Activated gamma-delta T cell treated with anti-CD3 and anti-CD28 coated beads, Interleukin-2, amount 50 U/mL, for 16 hours (primary cell): ENCODE data around the gene SNX33.
"Not testable (repeated sequence)": the region's sequence is repeated elsewhere in the genome, so short reads cannot be mapped to it uniquely, and the experiment has no call there.

Experiments
- DNase-seq: peaks from one replicate; pipeline ENCODE4 v3.0.0-alpha.2; 2020; ENCODE audit warnings: low read depth

The SNX33 gene

GRCh38 chr15:75661756-75662140 is 14.0 kb downstream of the SNX33 start:
- DNase-seq = no peak

DNA sequence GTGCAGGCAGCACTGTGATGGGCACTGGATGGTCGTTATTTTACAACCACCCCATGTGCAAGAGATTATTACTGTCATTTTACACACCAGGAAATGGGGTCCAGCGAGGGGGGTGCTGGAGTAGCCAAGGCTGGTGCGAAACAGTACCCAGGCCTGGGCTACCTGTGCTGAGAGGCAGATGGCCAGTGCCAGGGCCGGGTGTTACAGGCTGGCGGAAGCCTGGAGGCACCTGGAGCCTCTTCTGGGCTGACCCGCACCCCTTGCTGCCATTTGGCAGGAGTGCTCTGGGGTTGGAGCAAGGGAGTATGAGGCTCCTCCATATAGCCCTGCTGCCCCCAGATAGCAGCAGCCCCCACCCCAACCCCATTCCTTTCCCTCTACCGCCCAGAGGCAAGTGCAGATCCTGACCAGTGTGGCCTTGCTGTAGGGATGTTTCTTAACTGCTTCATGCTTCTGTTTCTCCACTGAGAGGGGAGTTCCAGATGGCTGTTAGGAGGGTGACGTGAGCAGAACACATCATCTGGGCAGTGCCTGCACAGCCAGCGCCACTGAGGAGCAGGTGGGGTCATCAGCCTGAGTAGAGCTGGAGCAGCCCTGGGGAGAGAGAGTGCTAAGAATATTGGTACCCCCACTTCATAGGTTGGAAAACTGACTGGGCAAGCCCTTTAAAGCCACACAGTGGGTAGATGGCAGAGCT is 15.3 kb downstream of the SNX33 start:
- no peak for DNase-seq

DNA sequence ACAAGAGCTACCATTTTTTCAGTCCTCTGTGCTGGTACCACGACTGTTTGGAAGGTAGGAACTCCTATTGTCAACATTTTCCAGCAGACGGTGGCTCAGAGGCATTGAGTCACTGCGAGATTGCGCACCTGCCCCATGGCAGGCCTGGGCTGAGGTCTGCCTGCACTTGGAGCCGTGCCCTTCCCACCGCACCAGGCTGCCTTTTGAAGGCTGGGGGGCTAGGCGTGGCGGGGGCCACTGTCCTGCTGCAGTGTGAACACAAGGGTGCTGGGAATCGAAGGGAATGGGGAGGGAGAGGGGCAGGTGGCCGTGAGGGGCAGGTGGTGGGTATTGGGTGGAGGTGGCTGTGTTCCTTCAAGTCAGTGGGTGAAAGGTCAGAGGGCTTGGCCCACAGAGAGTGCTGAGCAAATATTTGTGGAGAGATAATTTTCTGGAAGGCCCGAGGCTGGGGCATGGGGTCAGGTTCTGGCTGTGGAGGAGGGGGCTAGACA is 16.3 kb downstream of the SNX33 start:
- no peak for DNase-seq

DNA sequence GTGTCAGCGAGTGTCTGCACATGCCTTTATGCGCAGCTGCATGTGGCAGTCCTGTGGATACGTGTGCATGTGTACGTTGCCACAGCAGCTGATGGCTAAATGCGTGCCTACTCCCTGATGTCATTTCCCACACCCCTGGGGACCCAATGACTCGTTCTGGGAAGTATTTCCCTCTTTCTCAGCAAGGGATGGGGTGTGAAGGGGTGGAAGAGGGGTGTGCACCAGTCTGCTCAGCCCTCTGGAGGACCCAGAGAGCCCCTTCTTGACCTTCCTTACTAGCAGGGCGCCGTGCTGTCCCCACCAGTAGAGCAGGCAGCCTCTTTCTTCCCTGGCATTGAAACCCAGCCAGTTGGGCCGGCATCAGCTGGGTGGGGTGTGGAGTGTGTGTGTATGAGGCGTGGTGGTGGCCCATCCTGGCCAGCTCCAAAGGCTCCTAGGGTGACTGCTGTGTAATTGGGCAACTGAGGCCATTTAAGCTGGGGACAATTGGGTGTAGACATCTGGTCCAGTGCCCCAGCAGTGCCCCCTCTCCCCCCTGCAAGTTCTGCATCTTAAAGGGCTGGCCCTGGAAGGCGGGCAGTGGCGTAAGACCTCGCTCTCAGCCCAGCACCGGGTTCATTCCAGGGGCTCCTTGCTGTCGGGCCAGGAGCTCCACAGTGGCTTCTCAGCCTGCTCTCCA is 19.2 kb downstream of the SNX33 start:
- DNase-seq = no peak

GRCh38 chr15:75669191-75669878 is 21.6 kb downstream of the SNX33 start:
- DNase-seq = no peak

- no peak for DNase-seq
These were observed 22.1 kb downstream of the SNX33 start for GRCh38 chr15:75669879-75670212.

- DNase-seq = no peak
These were observed 24.3 kb downstream of the SNX33 start for GRCh38 chr15:75671730-75672602.

DNA sequence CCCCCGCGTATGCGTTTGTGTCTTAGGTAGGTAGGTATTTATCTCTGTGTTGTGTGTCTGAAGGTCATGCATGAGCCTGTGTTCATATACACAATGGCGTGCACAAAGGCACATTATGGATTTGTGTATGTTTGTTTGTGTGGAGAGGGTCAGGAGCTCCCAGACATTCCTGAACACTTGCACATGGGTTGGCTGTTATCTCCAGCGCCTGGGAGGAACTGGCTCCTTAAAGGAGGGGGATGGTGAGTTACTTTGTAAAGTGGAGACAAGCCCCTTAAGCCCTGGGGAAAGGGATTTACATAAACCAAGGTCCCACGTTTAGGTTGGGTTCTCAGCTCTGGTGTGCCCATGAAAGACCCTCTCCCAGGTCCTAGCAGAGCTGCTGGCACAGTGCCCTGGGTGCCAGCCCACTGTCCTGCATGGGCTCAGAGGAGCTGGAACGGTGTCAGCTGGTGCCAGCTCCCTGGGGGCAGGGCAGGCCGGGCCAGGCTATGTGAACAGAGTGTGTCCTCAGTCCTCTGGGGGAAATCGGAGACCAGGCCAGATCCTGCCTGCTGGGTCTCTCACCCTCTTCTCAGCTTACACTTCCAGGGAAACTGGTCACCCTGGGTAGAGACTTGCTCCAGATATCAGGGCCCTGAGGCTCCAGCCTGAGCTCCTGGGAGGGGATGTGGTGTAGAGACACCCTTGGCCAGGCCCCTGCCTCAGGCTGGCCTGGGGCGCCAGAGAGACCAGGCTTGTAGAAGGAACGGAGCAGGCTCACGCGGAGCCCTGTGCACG is 25.1 kb downstream of the SNX33 start:
- no peak for DNase-seq

- DNase-seq = no peak
These were observed 25.9 kb downstream of the SNX33 start for GRCh38 chr15:75673426-75674235.

GRCh38 chr15:75674366-75674765 is 26.7 kb downstream of the SNX33 start:
- no peak for DNase-seq

GRCh38 chr15:75675579-75676404 is 28.1 kb downstream of the SNX33 start:
- no peak for DNase-seq

DNA sequence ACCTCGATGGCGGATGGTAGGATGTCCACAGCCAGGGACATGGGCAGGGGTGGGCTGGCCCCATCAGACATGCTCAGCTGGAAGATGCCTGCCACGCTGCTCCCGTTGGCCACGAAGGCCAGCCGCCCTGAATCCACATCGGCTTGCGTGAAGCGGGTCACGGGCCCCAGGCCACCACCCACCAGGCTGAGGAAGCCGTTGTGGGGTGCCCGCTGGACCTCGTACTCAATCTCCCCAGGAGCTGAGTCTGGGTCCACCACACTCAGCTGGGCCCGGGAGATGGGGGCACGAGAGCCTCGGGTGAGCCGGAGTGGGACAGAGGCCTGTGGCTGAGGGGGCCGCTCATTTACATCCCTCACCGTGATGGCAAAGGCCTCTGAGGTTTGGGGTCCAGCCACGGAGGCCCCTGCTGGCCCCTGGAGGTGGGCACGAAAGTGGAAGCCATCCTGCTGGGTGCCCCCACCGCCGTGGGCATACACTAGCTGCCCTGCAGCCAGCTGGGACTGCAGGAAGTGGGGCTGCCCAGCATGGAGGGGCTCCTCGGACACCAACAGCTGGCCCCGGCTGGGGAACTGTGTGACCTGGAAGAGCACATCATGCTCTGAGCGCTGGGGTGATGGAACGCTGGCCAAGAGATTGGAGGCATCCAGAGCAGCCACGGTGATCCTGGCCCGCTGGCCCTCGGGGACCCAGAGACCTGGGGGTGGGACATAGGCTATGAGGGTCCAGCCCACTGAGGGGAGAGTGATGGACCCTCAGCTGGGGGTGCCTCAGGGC is 29.2 kb downstream of the SNX33 start:
- no peak for DNase-seq

GRCh38 chr15:75677465-75678323 is 30.0 kb downstream of the SNX33 start:
- no peak for DNase-seq

GRCh38 chr15:75678324-75678690 is 30.6 kb downstream of the SNX33 start:
- DNase-seq = not testable (repeated sequence)

- no peak for DNase-seq
These were observed 32.5 kb downstream of the SNX33 start for GRCh38 chr15:75680007-75680789.

- DNase-seq = no peak
These were observed 34.7 kb downstream of the SNX33 start for GRCh38 chr15:75682181-75683135.
